ENCODE results near the gene USP3. TPM values are rescaled to one million over a fixed set of nuclear protein-coding genes. Genes with fewer than 3 reads are reported as not detected.

Gene USP3
- total and polyA plus RNA-seq, 9 donors = 21.1 to 76.0 (median 60.1) TPM

DNA sequence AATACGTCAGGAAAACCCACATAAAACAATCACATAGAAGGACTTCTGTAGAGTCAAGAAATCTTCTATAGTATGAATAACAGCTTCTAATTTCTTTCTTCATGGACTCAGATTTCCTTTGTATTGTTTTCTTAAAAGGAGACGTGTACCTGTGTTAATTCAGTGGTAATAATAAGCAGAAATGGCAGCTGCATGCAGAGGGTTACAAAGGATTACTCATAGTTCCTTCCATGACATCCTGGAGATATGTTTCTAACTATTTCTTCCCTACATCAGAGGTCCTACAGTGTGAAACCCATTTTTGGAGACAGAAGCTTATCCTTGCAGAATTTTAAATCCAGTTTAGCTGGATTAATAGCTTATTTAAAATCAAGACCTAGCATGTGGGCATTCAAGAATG, 128.9 kb downstream of the USP3 start:
- WGBS, 3 donors = 83 to 92% (median 83%) methylated on average over 2 of the region's 2 CpGs
- Histone ChIP-seq H3K27ac (no peak overlapping the region), H3K4me1 (ENCODE audit: insufficient read depth) (no peaks in the 10 kb centered on the region), H3K9me3 (no peaks in the 10 kb centered on the region), H3K4me3 (no peak overlapping the region), H3K27me3 (no peaks in the 10 kb centered on the region), H3K36me3 (no peaks in the 10 kb centered on the region)
- DNase-seq = no peak
- TF ChIP-seq POLR2A (IDR thresholded peaks at IDR 0.05) = no peak
- no peak for TF ChIP-seq EP300 (IDR thresholded peaks at IDR 0.05)
- TF ChIP-seq CTCF (IDR thresholded peaks at IDR 0.05) = no peak
- intact Hi-C loops (cut with DNase I) = no loop called here

GRCh38 chr15:63634154-63634553, 129.8 kb downstream of the USP3 start:
- DNase-seq = no peak
- intact Hi-C loops (cut with DNase I) = no loop called here
- H3K4me1 ChIP-seq (ENCODE audit: insufficient read depth) = no peaks in the 10 kb centered on the region
- H3K9me3 ChIP-seq = no peaks in the 10 kb centered on the region
- no peak overlapping the region for H3K27ac ChIP-seq
- H3K27me3 ChIP-seq = no peaks in the 10 kb centered on the region
- WGBS, 3 donors = 69 to 83% (median 82%) methylated on average over 1 of the region's 1 CpG
- H3K4me3 ChIP-seq = no peak overlapping the region
- TF ChIP-seq POLR2A (IDR thresholded peaks at IDR 0.05) (no peak), CTCF (IDR thresholded peaks at IDR 0.05) (no peak), EP300 (IDR thresholded peaks at IDR 0.05) (no peak)
- no peaks in the 10 kb centered on the region for H3K36me3 ChIP-seq

DNA sequence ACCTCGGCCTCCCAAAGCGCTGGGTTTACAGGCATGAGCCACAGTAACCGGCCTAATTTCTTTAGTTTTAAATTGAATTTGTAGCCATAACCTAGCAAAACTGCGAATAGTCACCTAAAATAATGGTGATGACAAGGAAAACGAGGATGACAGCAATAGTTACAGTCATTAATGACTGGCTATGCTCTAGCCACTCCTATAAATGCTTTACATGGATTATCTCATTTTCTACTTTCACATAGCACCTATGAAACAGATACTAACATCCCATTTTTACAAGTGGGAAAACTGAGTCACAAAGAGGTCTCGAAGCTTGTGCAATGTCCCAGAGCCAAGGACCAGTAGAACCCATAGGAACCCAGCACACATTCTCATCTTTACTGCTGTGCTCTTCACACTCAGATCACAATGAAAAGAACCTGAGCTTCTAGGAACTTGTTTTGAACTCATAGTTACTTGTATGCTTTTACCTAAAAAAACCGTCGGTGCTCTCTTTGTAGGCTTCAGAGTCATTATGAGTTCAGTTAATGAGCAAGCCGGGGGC, 132.2 kb downstream of the USP3 start:
- TF ChIP-seq CTCF (IDR thresholded peaks at IDR 0.05) (no peak), POLR2A (IDR thresholded peaks at IDR 0.05) (no peak), EP300 (IDR thresholded peaks at IDR 0.05) (no peak)
- H3K27ac ChIP-seq = no peak overlapping the region
- intact Hi-C loops (cut with DNase I) = no loop called here
- no peaks in the 10 kb centered on the region for H3K36me3 ChIP-seq
- no peaks in the 10 kb centered on the region for H3K9me3 ChIP-seq
- H3K4me3 ChIP-seq = no peak overlapping the region
- no peaks in the 10 kb centered on the region for H3K4me1 ChIP-seq (ENCODE audit: insufficient read depth)
- H3K27me3 ChIP-seq = no peaks in the 10 kb centered on the region
- WGBS, 3 donors = 96 to 97% (median 96%) methylated on average over 9 of the region's 9 CpGs
- no peak for DNase-seq

- Histone ChIP-seq H3K27me3 (no peaks in the 10 kb centered on the region), H3K36me3 (no peaks in the 10 kb centered on the region), H3K9me3 (no peaks in the 10 kb centered on the region), H3K4me1 (ENCODE audit: insufficient read depth) (no peaks in the 10 kb centered on the region), H3K27ac (no peak overlapping the region), H3K4me3 (no peak overlapping the region)
- WGBS, 3 donors = 88 to 97% (median 89%) methylated on average over 1 of the region's 1 CpG
- intact Hi-C loops (cut with DNase I) = no loop called here
- DNase-seq = no peak
- TF ChIP-seq POLR2A (IDR thresholded peaks at IDR 0.05) (no peak), EP300 (IDR thresholded peaks at IDR 0.05) (no peak), CTCF (IDR thresholded peaks at IDR 0.05) (no peak)
Observed at GRCh38 chr15:63638839-63639238, 134.4 kb downstream of the USP3 start.
